ENCODE data around the gene DPP6. TPM values are rescaled to one million over a fixed set of nuclear protein-coding genes. Genes with fewer than 3 reads are reported as not detected.

The DPP6 gene
- total RNA-seq, 1 experiment from 2014 or later = not detected

GRCh38 chr7:154843670-154844237, 791.6 kb downstream of the DPP6 start:
- in situ Hi-C loops (cut with HindIII; ENCODE audit: low pct_unique_long_range_greater_than_20kb, low sequenced_read_pairs) (no loop called here), intact Hi-C loops (cut with micrococcal nuclease; ENCODE audit: unreplicated experiment) (no loop called here)
- Histone ChIP-seq H3K36me3 (ENCODE audit: control insufficient read depth, insufficient read depth, low read length) (no peaks in the 10 kb centered on the region), H3K4me1 (ENCODE audit: control insufficient read depth, insufficient read depth, low read length) (no peaks in the 10 kb centered on the region; the same call in 1 of the 2 replicates), H3K27me3 (ENCODE audit: control insufficient read depth, insufficient read depth, low read length) (peaks cover 28% of the 10 kb centered on the region), H3K4me3 (ENCODE audit: low read depth in 2 of 2, low read length in 2 of 2) (no peak overlapping the region), H3K27ac (ENCODE audit: low read length) (no peak overlapping the region), H3K9me3 (ENCODE audit: control insufficient read depth, insufficient read depth, low read depth, low read length) (no peaks in the 10 kb centered on the region)
- ChIA-PET CTCF (no interaction called here), POLR2A (no interaction called here)
- DNase-seq (ENCODE audit: low read depth, low spot score) (no peak), ATAC-seq (no peak)
- BruUV-seq (replicated peaks) = no TSS peak
- TF ChIP-seq POLR2AphosphoS5 (IDR thresholded peaks at IDR 0.05; ENCODE audit: low read depth, low read length) = no peak

DNA sequence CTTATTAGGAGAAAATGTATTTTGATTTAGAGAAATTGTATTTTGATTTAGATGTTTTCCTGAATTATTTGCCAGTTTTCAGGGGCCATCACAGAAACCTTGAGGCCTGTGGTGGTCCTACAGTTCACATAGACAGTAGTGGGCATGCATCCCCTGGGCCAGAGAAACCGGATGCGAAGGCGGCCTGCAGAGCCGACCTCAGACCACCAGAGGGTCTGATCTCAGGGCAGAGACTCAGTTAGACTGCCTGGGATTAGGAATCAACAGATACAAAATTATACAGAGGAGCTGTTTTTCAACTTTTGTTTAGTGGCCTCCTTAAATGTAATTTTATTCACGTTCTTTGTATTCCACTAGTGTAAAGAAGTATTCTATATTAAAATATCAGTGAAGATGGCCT, 792.3 kb downstream of the DPP6 start:
- H3K36me3 ChIP-seq (ENCODE audit: control insufficient read depth, insufficient read depth, low read length) = no peaks in the 10 kb centered on the region
- ATAC-seq = no peak

More for the DNA sequence above, 792.3 kb downstream of the DPP6 start:
- no peak for TF ChIP-seq REST (IDR thresholded peaks at IDR 0.05; ENCODE audit: insufficient read depth in 1 of 2, low read depth in 2 of 2, low read length in 1 of 2)
- no peak for TF ChIP-seq SIN3A (IDR thresholded peaks at IDR 0.05; ENCODE audit: borderline replicate concordance, insufficient read depth, low read depth, low read length)
- TF ChIP-seq TCF7L2 (IDR thresholded peaks at IDR 0.05; ENCODE audit: low read depth, low read length) = no peak
- TF ChIP-seq POLR2AphosphoS5 (IDR thresholded peaks at IDR 0.05; ENCODE audit: low read depth, low read length) = no peak
- TF ChIP-seq CTCF (IDR thresholded peaks at IDR 0.05) = no peak
- peaks cover 23% of the 10 kb centered on the region for H3K27me3 ChIP-seq (ENCODE audit: control insufficient read depth, insufficient read depth, low read length)
- no peaks in the 10 kb centered on the region; the same call in 1 of the 2 replicates for H3K4me1 ChIP-seq (ENCODE audit: control insufficient read depth, insufficient read depth, low read length)
- ChIA-PET CTCF (no interaction called here), POLR2A (no interaction called here)
- H3K27ac ChIP-seq (ENCODE audit: low read length) = no peak overlapping the region
- intact Hi-C loops (cut with micrococcal nuclease; ENCODE audit: unreplicated experiment) (no loop called here), in situ Hi-C loops (cut with HindIII; ENCODE audit: low pct_unique_long_range_greater_than_20kb, low sequenced_read_pairs) (no loop called here)
- no peak for DNase-seq (ENCODE audit: low read depth, low spot score)
- no peaks in the 10 kb centered on the region for H3K9me3 ChIP-seq (ENCODE audit: control insufficient read depth, insufficient read depth, low read depth, low read length)
- BruUV-seq (replicated peaks) = no TSS peak
- H3K4me3 ChIP-seq (ENCODE audit: low read depth in 2 of 2, low read length in 2 of 2) = no peak overlapping the region

Data from Panc1 (cell line).